Skeletal muscle tissue (tissue), 2 donors: Measurements from ENCODE around the gene SIGLEC15. TPM values are rescaled to one million over a fixed set of nuclear protein-coding genes. Genes with fewer than 3 reads are reported as not detected.

Experiments used
- small RNA-seq: library from RNA; depleted of rRNA; stranded (forward); fragments of <200 nt; gene quantifications from one replicate; pipeline ENCODE3, GENCODE V24; 2014
- total RNA-seq: library from RNA; depleted of rRNA; stranded (reverse); fragments of >200 nt; gene quantifications from one replicate; pipeline ENCODE4 v1.2.3, GENCODE V29; 2014

Gene SIGLEC15
- total RNA-seq, 1 donor from 2014 or later: not detected

Small RNAs within 50 kb of the gene (small RNA-seq; reads per million reads assigned to genes)
- not detected for gene AC087685.1

Other genes starting within 250 kb of the SIGLEC15 start
- gene SLC14A2, start 210.2 kb upstream of the SIGLEC15 start, total RNA-seq: not detected
- gene SLC14A1, start 101.5 kb upstream of the SIGLEC15 start, total RNA-seq: 14.6 TPM
- 31.8 TPM for gene EPG5, start 141.7 kb downstream of the SIGLEC15 start, total RNA-seq
- 3.1 TPM for gene PSTPIP2, start 246.6 kb downstream of the SIGLEC15 start, total RNA-seq